Right lobe of liver (tissue), 6 donors: ENCODE results near the gene UBE2R2. TPM values are rescaled to one million over a fixed set of nuclear protein-coding genes. Genes with fewer than 3 reads are reported as not detected.

Experiments
- ATAC-seq, 4 donors: fragments of 200-7000 bp; cut with Tn5 transposase; one replicate each; pipeline ENCODE4 v1.9.1; 2020; ENCODE audit warnings: mild to moderate bottlenecking in 4 of 4, moderate library complexity in 4 of 4
- DNase-seq, 3 donors: peaks; one replicate each; pipeline ENCODE4 v3.0.0-alpha.2; 2020
- H3K27ac ChIP-seq, 3 donors: fragments of 200-600 bp; one replicate each; pipeline ENCODE4 v1.8.0; 2022
- H3K27me3 ChIP-seq, 2 donors: fragments of 200-600 bp; one replicate each; pipeline ENCODE4 v1.8.0; 2022
- H3K36me3 ChIP-seq, 4 donors: fragments of 200-600 bp; sonication (generic) in 1 of 4; one replicate each; pipeline versions ENCODE4 v1.5.1 to v1.8.0; 2017 to 2022; ENCODE audit warnings: control low read depth in 1 of 4
- H3K4me1 ChIP-seq, 4 donors: fragments of 200-600 bp; sonication (generic) in 1 of 4; one replicate each; pipeline versions ENCODE4 v1.5.1 to v1.8.0; 2017 to 2022; ENCODE audit warnings: control low read depth in 1 of 4
- H3K4me3 ChIP-seq, 3 donors: fragments of 200-600 bp; one replicate each; pipeline ENCODE4 v1.8.0; 2022
- H3K9me3 ChIP-seq, 4 donors: fragments of 200-600 bp; sonication (generic) in 1 of 4; one replicate each; pipeline versions ENCODE4 v1.5.1 to v1.8.0; 2017 to 2022; ENCODE audit warnings: control low read depth in 1 of 4
- POLR2A ChIP-seq: fragments of 450-650 bp; IDR thresholded peaks from one replicate; pipeline ENCODE4 v1.6.1; 2017; ENCODE audit warnings: antibody characterized with exemption, mild to moderate bottlenecking
- WGBS: methylation state at CpG from one replicate; pipeline ENCODE4 v1.1.6; 2018; ENCODE audit warnings: low coverage, low lambda C conversion rate; ENCODE audit not compliant: insufficient coverage; ENCODE audit errors: missing lambda C conversion rate; 5-methylcytosine and 5-hydroxymethylcytosine counted together
- intact Hi-C, 2 donors: fragments of 100-400 bp; cut with DNase I; formaldehyde crosslinking; loops; one replicate each; pipeline versions ENCODE4 v1.11.2 to v1.14.1; 2022
- total RNA-seq, 6 experiments: library from RNA; depleted of rRNA in 2 of 6; stranded (reverse); fragments of >200 nt in 2 of 6; fragmentation: NEBNext Ultra II Directional in 3 of 6; extraction: Animal tissue kit (Norgen Biotek cat#: 25700) in 3 of 6; gene quantifications; one replicate each; pipeline versions ENCODE4 v1.1.0 to v1.2.4, GENCODE V29; 2016 to 2023
- TF ChIP-seq, protein P1 (sequence below), 4 donors: fragments of 200-600 bp in 3 of 4; fragments of 450-650 bp in 1 of 4; IDR thresholded peaks; one replicate each; pipeline versions ENCODE4 v1.5.1 to v1.8.0; 2016 to 2022; ENCODE audit warnings: antibody characterized with exemption in 4 of 4, mild to moderate bottlenecking in 2 of 4
- donor health status: DM: no; HTN: yes; CAD: no.
- donor health status: DM: no; HTN: no; CAD: no.
- donor health status: DM: no; HTN: no; CAD: no.
- donor health status: DM: no; HTN: yes; CAD: no.
- donor health status: DM: no; HTN: yes; CAD: no.

UBE2R2 gene
- total RNA-seq, 6 experiments from 2014 or later, result 21.1 to 27.4 (median 21.8) TPM

DNA sequence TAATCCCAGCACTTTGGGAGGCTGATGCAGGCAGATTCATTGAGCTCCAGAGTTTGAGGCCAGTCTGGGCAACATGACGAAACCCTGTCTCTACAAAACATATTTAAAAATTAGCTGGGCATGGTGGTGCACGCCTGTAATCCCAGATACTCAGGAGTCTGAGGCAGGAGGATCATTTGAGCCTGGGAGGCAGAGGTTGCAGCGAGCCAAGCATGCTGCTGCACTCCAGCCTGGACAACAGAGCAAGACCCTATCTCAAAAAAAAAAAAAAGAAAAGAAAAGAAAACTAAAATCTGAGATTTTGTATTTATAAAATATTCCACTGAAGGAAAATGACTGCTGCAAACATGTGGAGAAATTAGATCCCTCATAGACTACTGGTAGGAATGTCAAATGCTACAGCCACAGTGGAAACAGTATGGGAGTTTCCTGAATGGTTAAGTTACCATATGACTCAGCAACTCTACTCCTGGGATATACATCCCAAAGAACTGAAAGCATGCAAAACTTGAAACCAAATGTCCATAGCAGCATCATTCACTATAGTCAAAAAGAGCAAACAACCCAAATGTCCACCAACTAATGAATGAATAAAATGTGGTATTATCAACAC is 125.6 kb downstream of the UBE2R2 start:
- intact Hi-C loops, result no loop called here
- TF ChIP-seq POLR2A, result no peak
- TF ChIP-seq, protein P1, sequence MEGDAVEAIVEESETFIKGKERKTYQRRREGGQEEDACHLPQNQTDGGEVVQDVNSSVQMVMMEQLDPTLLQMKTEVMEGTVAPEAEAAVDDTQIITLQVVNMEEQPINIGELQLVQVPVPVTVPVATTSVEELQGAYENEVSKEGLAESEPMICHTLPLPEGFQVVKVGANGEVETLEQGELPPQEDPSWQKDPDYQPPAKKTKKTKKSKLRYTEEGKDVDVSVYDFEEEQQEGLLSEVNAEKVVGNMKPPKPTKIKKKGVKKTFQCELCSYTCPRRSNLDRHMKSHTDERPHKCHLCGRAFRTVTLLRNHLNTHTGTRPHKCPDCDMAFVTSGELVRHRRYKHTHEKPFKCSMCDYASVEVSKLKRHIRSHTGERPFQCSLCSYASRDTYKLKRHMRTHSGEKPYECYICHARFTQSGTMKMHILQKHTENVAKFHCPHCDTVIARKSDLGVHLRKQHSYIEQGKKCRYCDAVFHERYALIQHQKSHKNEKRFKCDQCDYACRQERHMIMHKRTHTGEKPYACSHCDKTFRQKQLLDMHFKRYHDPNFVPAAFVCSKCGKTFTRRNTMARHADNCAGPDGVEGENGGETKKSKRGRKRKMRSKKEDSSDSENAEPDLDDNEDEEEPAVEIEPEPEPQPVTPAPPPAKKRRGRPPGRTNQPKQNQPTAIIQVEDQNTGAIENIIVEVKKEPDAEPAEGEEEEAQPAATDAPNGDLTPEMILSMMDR (IDR thresholded peaks at IDR 0.05), result no peak
- Histone ChIP-seq H3K36me3 (peaks cover 0 to 19% (median 7%) of the 10 kb centered on the region in 4 donors), H3K4me1 (peaks cover 0 to 8% (median 0%) of the 10 kb centered on the region in 4 donors), H3K9me3 (no peaks in the 10 kb centered on the region), H3K4me3 (no peak overlapping the region), H3K27ac (no peak overlapping the region), H3K27me3 (no peaks in the 10 kb centered on the region)
- DNase-seq (no peak), ATAC-seq (no peak)
- WGBS, result 100% methylated on average over 1 of the region's 3 CpGs

DNA sequence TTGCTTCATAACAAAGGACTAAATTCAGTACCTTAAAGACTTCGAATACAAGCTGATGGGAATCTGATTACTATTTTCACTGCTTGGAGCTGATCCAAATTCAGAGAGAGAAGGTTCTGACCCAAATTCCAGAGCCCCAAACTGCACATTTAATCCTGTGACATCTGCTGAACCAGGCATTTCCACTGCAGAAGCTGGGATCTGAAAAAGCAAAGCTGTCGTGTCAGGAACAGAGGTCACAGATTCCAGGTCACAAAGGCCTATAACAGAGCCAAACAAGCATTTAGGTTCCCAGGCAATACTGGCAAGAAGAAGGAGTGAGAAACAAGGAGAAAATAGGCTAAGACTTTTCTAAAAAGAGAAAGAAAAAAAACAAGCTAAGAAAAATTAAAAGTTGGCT is 126.4 kb downstream of the UBE2R2 start:
- H3K27ac ChIP-seq, result no peak overlapping the region
- TF ChIP-seq, protein P1 (IDR thresholded peaks at IDR 0.05), result no peak
- no peak for TF ChIP-seq POLR2A
- ATAC-seq, result peak in 3 of 4 donors; percentile 28 to 71 (median 47)
- H3K4me3 ChIP-seq, result no peak overlapping the region
- intact Hi-C loops, result no loop called here
- no peaks in the 10 kb centered on the region for H3K9me3 ChIP-seq
- H3K27me3 ChIP-seq, result no peaks in the 10 kb centered on the region
- peaks cover 0 to 8% (median 0%) of the 10 kb centered on the region in 4 donors for H3K4me1 ChIP-seq
- DNase-seq, result no peak
- 28% methylated on average over 2 of the region's 2 CpGs for WGBS
- peaks cover 0 to 24% (median 7%) of the 10 kb centered on the region in 4 donors for H3K36me3 ChIP-seq

DNA sequence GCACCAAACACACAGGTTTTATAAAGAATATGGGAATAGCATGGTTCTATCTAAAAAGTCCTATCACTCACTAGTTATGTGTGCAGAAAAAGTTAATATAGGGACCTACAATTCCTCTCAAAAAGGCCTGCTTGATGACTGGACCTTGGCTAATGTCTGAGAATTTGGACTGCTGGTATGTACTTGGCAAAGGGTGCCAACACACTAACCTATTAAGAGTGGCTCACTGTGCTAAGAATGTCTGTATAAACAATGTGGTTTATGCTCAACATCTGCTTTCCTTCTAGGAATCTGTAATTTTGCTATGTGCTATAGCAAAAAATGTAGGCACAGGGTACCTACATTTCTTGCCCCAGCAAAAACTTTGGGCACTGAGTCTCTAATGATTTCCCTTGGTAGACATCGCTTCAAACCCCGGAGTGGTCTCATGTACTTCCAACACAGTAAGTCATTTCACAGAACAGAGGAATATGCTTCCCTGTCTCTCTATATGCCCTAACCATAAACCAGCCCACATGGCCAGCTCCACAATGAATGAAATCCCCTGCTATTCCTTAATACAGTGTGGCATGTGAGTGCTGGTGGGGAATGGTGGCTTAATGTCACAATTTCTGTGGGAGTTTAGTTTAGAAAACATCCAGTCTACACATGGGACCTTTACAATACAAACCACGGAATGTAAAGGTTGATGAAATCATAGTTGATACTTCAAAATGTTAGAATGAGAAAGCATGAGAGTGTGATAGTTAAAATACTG is 130.0 kb downstream of the UBE2R2 start:
- peaks cover 0 to 24% (median 7%) of the 10 kb centered on the region in 4 donors for H3K36me3 ChIP-seq
- no peak overlapping the region for H3K27ac ChIP-seq
- H3K4me1 ChIP-seq, result peaks cover 0 to 8% (median 0%) of the 10 kb centered on the region in 4 donors
- WGBS, result 95% methylated on average over 3 of the region's 3 CpGs
- H3K4me3 ChIP-seq, result no peak overlapping the region
- no peaks in the 10 kb centered on the region for H3K27me3 ChIP-seq
- no peak for ATAC-seq
- DNase-seq, result no peak
- H3K9me3 ChIP-seq, result no peaks in the 10 kb centered on the region
- TF ChIP-seq POLR2A, result no peak
- TF ChIP-seq, protein P1 (IDR thresholded peaks at IDR 0.05), result no peak
- intact Hi-C loops, result no loop called here

DNA sequence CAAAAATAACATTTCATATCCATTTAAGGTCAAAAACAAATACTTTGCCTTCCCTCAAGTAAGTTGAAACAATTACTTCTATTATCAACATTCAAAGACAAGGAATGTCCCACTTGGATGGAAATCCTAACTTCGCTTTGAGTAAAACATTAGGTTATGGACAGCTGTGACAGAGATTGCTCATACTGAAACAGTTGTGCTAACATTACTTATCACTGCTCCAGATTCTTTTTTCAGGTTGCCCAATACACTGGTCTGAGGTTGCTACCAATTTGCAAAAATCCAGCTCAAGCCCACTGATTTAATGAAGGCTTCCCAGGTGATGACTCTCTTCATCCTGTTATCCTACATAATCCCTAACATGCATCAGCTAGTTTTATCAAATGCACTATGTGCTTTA is 133.4 kb downstream of the UBE2R2 start:
- ATAC-seq (no peak), DNase-seq (no peak)
- H3K27ac ChIP-seq, result no peak overlapping the region
- no peaks in the 10 kb centered on the region for H3K9me3 ChIP-seq
- peaks cover 0 to 22% (median 11%) of the 10 kb centered on the region in 4 donors for H3K36me3 ChIP-seq
- no peaks in the 10 kb centered on the region for H3K4me1 ChIP-seq
- intact Hi-C loops, result no loop called here
- WGBS, result 100% methylated on average over 1 of the region's 1 CpG
- H3K4me3 ChIP-seq, result no peak overlapping the region
- TF ChIP-seq, protein P1 (IDR thresholded peaks at IDR 0.05), result no peak
- TF ChIP-seq POLR2A, result no peak
- no peaks in the 10 kb centered on the region for H3K27me3 ChIP-seq
